Measurements from ENCODE around the gene MACF1. TPM values are rescaled to one million over a fixed set of nuclear protein-coding genes. Genes with fewer than 3 reads are reported as not detected.
"Not testable (repeated sequence)": the region's sequence is repeated elsewhere in the genome, so short reads cannot be mapped to it uniquely, and the experiment has no call there.

MACF1 gene
- total RNA-seq, 1 donor, result 284 TPM

- TF ChIP-seq CTCF (IDR thresholded peaks at IDR 0.05; ENCODE audit: insufficient read depth, low read length), result no peak
- no peak overlapping the region for H3K4me3 ChIP-seq (ENCODE audit: low read depth, low read length)
- DNase-seq (ENCODE audit: low read depth), result no peak
Observed at GRCh38 chr1:39199593-39199992, 4.9 kb upstream of the MACF1 start.

- TF ChIP-seq CTCF (IDR thresholded peaks at IDR 0.05; ENCODE audit: insufficient read depth, low read length), result no peak
- DNase-seq (ENCODE audit: low read depth), result peak; percentile 77
- H3K4me3 ChIP-seq (ENCODE audit: low read depth, low read length), result peak overlapping the region; percentile 82
Observed at GRCh38 chr1:39205102-39205780, 746 bp downstream of the MACF1 start.

- H3K4me3 ChIP-seq (ENCODE audit: low read depth, low read length), result peak overlapping the region; percentile 82
- DNase-seq (ENCODE audit: low read depth), result peak; percentile 15
- no peak for TF ChIP-seq CTCF (IDR thresholded peaks at IDR 0.05; ENCODE audit: insufficient read depth, low read length)
Observed at GRCh38 chr1:39205781-39206464, 1.4 kb downstream of the MACF1 start.

GRCh38 chr1:39208360-39208759, 3.9 kb downstream of the MACF1 start:
- H3K4me3 ChIP-seq (ENCODE audit: low read depth, low read length), result not testable (repeated sequence)

GRCh38 chr1:39210649-39211048, 6.2 kb downstream of the MACF1 start:
- no peak for TF ChIP-seq CTCF (IDR thresholded peaks at IDR 0.05; ENCODE audit: insufficient read depth, low read length)
- no peak for DNase-seq (ENCODE audit: low read depth)
- no peak overlapping the region for H3K4me3 ChIP-seq (ENCODE audit: low read depth, low read length)

More at GRCh38 chr1:39208360-39208759, 3.9 kb downstream of the MACF1 start:
- DNase-seq (ENCODE audit: low read depth), result not testable (repeated sequence)

GRCh38 chr1:39212499-39212898, 8.0 kb downstream of the MACF1 start:
- no peak for DNase-seq (ENCODE audit: low read depth)
- H3K4me3 ChIP-seq (ENCODE audit: low read depth, low read length), result no peak overlapping the region
- no peak for TF ChIP-seq CTCF (IDR thresholded peaks at IDR 0.05; ENCODE audit: insufficient read depth, low read length)

- DNase-seq (ENCODE audit: low read depth), result peak; percentile 71
- no peak for TF ChIP-seq CTCF (IDR thresholded peaks at IDR 0.05; ENCODE audit: insufficient read depth, low read length)
- no peak overlapping the region for H3K4me3 ChIP-seq (ENCODE audit: low read depth, low read length)
Observed at GRCh38 chr1:39213511-39214002, 9.1 kb downstream of the MACF1 start.

Data from fibroblast of the aortic adventitia (primary cell).